ENCODE measurements around the gene NSFL1C.
A peak's percentile ranks its signal among the peaks of the same experiment; 100 is the strongest.
"Not testable (repeated sequence)": the region's sequence is repeated elsewhere in the genome, so short reads cannot be mapped to it uniquely, and the experiment has no call there.

The NSFL1C gene

DNA sequence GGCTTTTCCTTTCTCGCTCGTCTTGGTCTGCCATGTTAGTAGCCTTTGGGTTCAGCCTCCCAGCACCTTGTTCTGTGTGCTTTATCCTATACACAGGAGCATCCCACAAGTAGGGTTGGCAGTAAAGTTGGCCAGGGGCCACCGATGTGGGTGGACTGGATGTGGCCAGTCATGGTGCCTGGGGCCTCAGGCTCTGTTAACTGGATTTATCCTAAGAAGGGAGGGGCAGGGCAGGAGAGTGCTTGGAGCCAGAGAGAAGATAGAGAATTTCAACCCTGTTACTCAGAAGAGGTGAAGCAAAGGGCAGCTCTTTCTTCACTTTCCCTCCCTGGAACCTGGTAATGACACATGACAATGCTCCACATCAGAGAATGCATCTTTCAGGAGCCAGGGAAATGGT lies 38.7 kb upstream of the NSFL1C start:
- H3K27ac Mint-ChIP-seq = no peak overlapping the region
- H3K9me3 Mint-ChIP-seq = peaks cover 23% of the 10 kb centered on the region
- peaks cover 4% of the 10 kb centered on the region for H3K4me1 Mint-ChIP-seq
- no peak for DNase-seq
- no peak for TF ChIP-seq CTCF (IDR thresholded peaks at IDR 0.05)
- H3K4me3 Mint-ChIP-seq = no peak overlapping the region
- peaks cover 21% of the 10 kb centered on the region for H3K27me3 Mint-ChIP-seq (ENCODE audit: low read depth, poor library complexity)
- peaks cover 8% of the 10 kb centered on the region for H3K36me3 Mint-ChIP-seq (ENCODE audit: low read depth)

GRCh38 chr20:1503564-1504227 lies 37.0 kb upstream of the NSFL1C start:
- peak; percentile 63 for DNase-seq
- peaks cover 6% of the 10 kb centered on the region for H3K4me1 Mint-ChIP-seq
- peaks cover 8% of the 10 kb centered on the region for H3K36me3 Mint-ChIP-seq (ENCODE audit: low read depth)
- H3K27ac Mint-ChIP-seq = no peak overlapping the region
- no peak overlapping the region for H3K4me3 Mint-ChIP-seq
- peaks cover 21% of the 10 kb centered on the region for H3K27me3 Mint-ChIP-seq (ENCODE audit: low read depth, poor library complexity)
- H3K9me3 Mint-ChIP-seq = peaks cover 26% of the 10 kb centered on the region
- peak; percentile 74 for TF ChIP-seq CTCF (IDR thresholded peaks at IDR 0.05)

DNA sequence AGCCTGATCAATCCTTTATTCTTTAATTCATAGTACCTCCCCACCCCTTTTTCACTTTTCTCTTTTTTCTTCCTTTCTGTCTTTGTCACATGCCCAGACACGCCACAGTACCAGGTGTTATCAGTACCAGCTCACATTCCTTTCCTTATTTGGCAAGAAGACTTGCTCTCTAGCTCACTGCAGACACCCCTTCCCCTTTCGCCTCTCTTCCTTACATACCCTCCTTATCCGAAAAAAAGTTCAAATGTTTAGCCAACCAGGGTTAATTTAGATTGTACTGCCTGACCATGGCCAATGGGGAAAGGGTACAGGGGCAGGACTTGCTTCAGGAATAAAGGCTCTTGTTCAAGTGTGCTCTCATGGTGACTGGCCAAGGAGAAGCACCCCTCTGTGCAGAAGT lies 33.8 kb upstream of the NSFL1C start:
- Mint-ChIP-seq H3K27me3 (ENCODE audit: low read depth, poor library complexity) (peaks cover 17% of the 10 kb centered on the region), H3K4me1 (peaks cover 6% of the 10 kb centered on the region), H3K9me3 (peaks cover 40% of the 10 kb centered on the region), H3K4me3 (no peak overlapping the region), H3K36me3 (ENCODE audit: low read depth) (peaks cover 8% of the 10 kb centered on the region), H3K27ac (no peak overlapping the region)
- no peak for TF ChIP-seq CTCF (IDR thresholded peaks at IDR 0.05)
- DNase-seq = no peak

GRCh38 chr20:1499528-1500420 lies 33.1 kb upstream of the NSFL1C start:
- Mint-ChIP-seq H3K27me3 (ENCODE audit: low read depth, poor library complexity) (peaks cover 20% of the 10 kb centered on the region), H3K36me3 (ENCODE audit: low read depth) (peaks cover 8% of the 10 kb centered on the region), H3K27ac (no peak overlapping the region), H3K9me3 (peaks cover 40% of the 10 kb centered on the region), H3K4me1 (peaks cover 8% of the 10 kb centered on the region), H3K4me3 (no peak overlapping the region)
- TF ChIP-seq CTCF (IDR thresholded peaks at IDR 0.05) = no peak
- no peak for DNase-seq

DNA sequence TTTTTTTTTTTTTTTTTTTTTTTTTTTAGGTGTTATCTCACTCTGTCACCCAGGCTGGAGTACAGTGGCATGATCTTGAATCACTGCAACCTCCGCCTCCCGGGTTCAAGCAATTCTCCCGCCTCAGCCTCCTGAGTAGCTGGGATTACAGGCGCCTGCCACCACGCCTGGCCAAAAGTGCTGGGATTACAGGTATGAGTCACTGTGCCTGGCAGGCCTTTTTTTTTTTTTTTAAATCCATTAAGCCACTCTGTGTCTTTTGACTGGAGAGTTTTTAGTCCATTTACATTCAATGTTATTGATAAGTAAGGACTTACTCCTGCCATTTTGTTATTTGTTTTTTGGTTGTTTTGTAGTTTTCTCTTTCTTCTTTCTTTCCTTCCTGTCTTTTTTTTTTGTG lies 30.7 kb upstream of the NSFL1C start:
- H3K27ac Mint-ChIP-seq; DNase-seq; H3K36me3 Mint-ChIP-seq (ENCODE audit: low read depth); H3K4me3 Mint-ChIP-seq: not testable (repeated sequence)
- Mint-ChIP-seq H3K27me3 (ENCODE audit: low read depth, poor library complexity) (peaks cover 31% of the 10 kb centered on the region), H3K9me3 (peaks cover 27% of the 10 kb centered on the region), H3K4me1 (peaks cover 19% of the 10 kb centered on the region)

DNA sequence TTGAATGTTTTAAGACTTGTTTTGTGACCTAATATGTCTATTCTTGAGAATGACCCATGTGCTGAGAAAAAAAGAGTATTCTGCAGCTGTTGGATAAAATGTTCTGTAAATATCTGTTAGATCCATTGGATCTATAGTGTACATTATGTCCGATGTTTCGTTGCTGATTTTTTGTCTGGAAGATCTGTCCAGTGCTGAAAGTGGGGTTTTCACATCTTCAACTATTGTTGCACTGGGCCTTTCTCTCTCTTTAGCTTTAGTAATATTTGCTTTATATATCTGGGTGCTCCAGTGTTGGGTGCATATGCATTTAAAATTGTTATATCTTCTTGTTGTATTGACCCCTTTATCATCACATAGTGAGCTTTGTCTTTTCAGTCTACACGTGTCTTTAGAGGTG lies 30.3 kb upstream of the NSFL1C start:
- H3K27ac Mint-ChIP-seq = no peak overlapping the region
- peaks cover 19% of the 10 kb centered on the region for H3K4me1 Mint-ChIP-seq
- no peak overlapping the region for H3K4me3 Mint-ChIP-seq
- H3K9me3 Mint-ChIP-seq = peaks cover 23% of the 10 kb centered on the region
- peaks cover 32% of the 10 kb centered on the region for H3K27me3 Mint-ChIP-seq (ENCODE audit: low read depth, poor library complexity)
- DNase-seq = no peak
- H3K36me3 Mint-ChIP-seq (ENCODE audit: low read depth) = no peaks in the 10 kb centered on the region
- no peak for TF ChIP-seq CTCF (IDR thresholded peaks at IDR 0.05)

Data from nephron progenitor cell (in vitro differentiated cells).